Vagina (tissue), 2 donors: ENCODE results near the gene ITPK1. TPM values are rescaled to one million over a fixed set of nuclear protein-coding genes. Genes with fewer than 3 reads are reported as not detected.

ENCODE experiments used
- DNase-seq, 2 donors: peaks; one replicate each; pipeline ENCODE4 v3.0.0-alpha.2; 2017; ENCODE audit errors: extremely low spot score in 2 of 2
- H3K27ac ChIP-seq: fragments of 200-600 bp; sonication (generic); one replicate; pipeline ENCODE4 v1.5.1; 2019
- H3K27me3 ChIP-seq: fragments of 200-600 bp; sonication (generic); one replicate; pipeline ENCODE4 v1.5.1; 2019
- H3K36me3 ChIP-seq, 2 donors: fragments of 200-600 bp; sonication (generic); one replicate each; pipeline ENCODE4 v1.5.1; 2017 to 2019
- H3K4me1 ChIP-seq: fragments of 200-600 bp; sonication (generic); one replicate; pipeline ENCODE4 v1.5.1; 2019
- H3K4me3 ChIP-seq, 2 donors: fragments of 200-600 bp; sonication (generic); 1 replicate in 1 of 2; 2 replicates in 1 of 2; pipeline ENCODE4 v1.5.1; 2016 to 2019
- H3K9me3 ChIP-seq: fragments of 200-600 bp; sonication (generic); one replicate; pipeline ENCODE4 v1.5.1; 2019
- POLR2A ChIP-seq, 2 donors: fragments of 450-650 bp; IDR thresholded peaks; one replicate each; pipeline ENCODE4 v1.6.1; 2017; ENCODE audit warnings: antibody characterized with exemption in 2 of 2, mild to moderate bottlenecking in 2 of 2, moderate library complexity in 2 of 2
- POLR2AphosphoS5 ChIP-seq, 2 donors: sonication (generic); formaldehyde crosslinking; IDR thresholded peaks; one replicate each; pipeline ENCODE4 v1.9.0; 2017; ENCODE audit warnings: antibody characterized with exemption in 2 of 2, mild to moderate bottlenecking in 2 of 2, low read depth in 1 of 2; ENCODE audit not compliant: insufficient read depth in 1 of 2
- intact Hi-C: fragments of 100-400 bp; cut with DNase I; formaldehyde crosslinking; loops from one replicate; pipeline ENCODE4 v1.15.1; 2023
- total RNA-seq: library from RNA; depleted of rRNA; stranded (reverse); fragments of >200 nt; gene quantifications from one replicate; pipeline ENCODE4 v1.2.3, GENCODE V29; 2016
- TF ChIP-seq, protein P1 (sequence below), 3 experiments: fragments of 450-650 bp in 2 of 3; fragments of 200-600 bp in 1 of 3; sonication (generic) in 1 of 3; IDR thresholded peaks; one replicate each; pipeline ENCODE4 v1.5.1; 2017 to 2019; ENCODE audit warnings: antibody characterized with exemption in 3 of 3, mild to moderate bottlenecking in 2 of 3, moderate library complexity in 2 of 3

Gene ITPK1
- total RNA-seq, 1 donor from 2014 or later, result 49.6 TPM

DNA sequence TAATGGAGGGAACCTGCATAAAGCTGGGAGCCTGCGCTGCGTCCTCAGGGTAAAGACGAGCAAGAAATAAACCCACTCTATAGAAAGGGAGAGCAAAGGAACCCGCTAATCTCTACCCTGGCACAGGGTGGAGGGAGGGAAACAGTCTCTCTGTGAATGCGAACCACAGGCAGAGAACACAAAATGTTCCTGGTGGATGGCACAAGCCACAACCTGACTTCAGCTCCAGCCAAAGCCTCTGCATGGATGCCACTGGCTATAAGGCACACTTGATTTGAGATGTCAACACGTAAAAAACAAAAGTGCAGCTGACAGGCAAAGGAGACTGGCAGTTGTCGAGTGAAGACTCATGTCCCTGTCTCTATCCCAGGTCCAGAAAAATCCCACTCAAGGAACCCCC, 160.3 kb downstream of the ITPK1 start:
- H3K36me3 ChIP-seq, result peaks cover 0 to 28% of the 10 kb centered on the region in 2 donors
- intact Hi-C loops, result no loop called here
- no peak for DNase-seq

DNA sequence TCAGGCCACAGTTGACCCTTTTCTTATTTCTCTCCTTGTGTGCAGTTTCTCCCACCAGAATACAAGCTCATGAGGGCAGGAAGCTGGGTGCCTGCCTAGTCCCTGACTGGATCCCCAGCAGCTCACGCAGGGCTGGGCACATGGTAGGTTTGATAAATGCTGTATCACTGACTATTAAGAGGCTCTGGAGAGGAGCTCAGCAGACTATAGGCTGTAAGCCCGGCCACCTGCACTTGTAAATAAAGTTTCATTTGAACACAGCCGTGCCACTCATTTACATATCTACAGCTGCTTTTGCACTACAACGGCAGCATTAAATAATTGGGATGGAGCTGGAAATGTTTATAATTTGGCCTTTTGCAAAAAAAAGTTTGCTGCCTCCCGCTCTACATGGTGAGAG, 160.8 kb downstream of the ITPK1 start:
- peaks cover 0 to 32% of the 10 kb centered on the region in 2 donors for H3K36me3 ChIP-seq
- peaks cover 5% of the 10 kb centered on the region for H3K4me1 ChIP-seq
- DNase-seq, result no peak
- H3K9me3 ChIP-seq, result no peaks in the 10 kb centered on the region
- no peak overlapping the region for H3K4me3 ChIP-seq
- TF ChIP-seq POLR2AphosphoS5 (IDR thresholded peaks at IDR 0.05; ENCODE audit: insufficient read depth in 1 of 2, low read depth in 1 of 2) (no peak), POLR2A (IDR thresholded peaks at IDR 0.05) (no peak)
- TF ChIP-seq, protein P1, sequence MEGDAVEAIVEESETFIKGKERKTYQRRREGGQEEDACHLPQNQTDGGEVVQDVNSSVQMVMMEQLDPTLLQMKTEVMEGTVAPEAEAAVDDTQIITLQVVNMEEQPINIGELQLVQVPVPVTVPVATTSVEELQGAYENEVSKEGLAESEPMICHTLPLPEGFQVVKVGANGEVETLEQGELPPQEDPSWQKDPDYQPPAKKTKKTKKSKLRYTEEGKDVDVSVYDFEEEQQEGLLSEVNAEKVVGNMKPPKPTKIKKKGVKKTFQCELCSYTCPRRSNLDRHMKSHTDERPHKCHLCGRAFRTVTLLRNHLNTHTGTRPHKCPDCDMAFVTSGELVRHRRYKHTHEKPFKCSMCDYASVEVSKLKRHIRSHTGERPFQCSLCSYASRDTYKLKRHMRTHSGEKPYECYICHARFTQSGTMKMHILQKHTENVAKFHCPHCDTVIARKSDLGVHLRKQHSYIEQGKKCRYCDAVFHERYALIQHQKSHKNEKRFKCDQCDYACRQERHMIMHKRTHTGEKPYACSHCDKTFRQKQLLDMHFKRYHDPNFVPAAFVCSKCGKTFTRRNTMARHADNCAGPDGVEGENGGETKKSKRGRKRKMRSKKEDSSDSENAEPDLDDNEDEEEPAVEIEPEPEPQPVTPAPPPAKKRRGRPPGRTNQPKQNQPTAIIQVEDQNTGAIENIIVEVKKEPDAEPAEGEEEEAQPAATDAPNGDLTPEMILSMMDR (IDR thresholded peaks at IDR 0.05), result no peak
- intact Hi-C loops, result loop anchor here (5.0 kb wide), 1 partner anchor 182 kb away; no protein-coding TSS in a partner anchor
- no peak overlapping the region for H3K27ac ChIP-seq
- H3K27me3 ChIP-seq, result no peaks in the 10 kb centered on the region

More for the DNA sequence above, 160.3 kb downstream of the ITPK1 start:
- H3K4me3 ChIP-seq, result no peak overlapping the region
- TF ChIP-seq, protein P1 (IDR thresholded peaks at IDR 0.05), result no peak
- no peak for TF ChIP-seq POLR2A (IDR thresholded peaks at IDR 0.05)
- TF ChIP-seq POLR2AphosphoS5 (IDR thresholded peaks at IDR 0.05; ENCODE audit: insufficient read depth in 1 of 2, low read depth in 1 of 2), result no peak
- no peaks in the 10 kb centered on the region for H3K27me3 ChIP-seq
- H3K4me1 ChIP-seq, result peaks cover 5% of the 10 kb centered on the region
- H3K9me3 ChIP-seq, result no peaks in the 10 kb centered on the region
- H3K27ac ChIP-seq, result no peak overlapping the region

DNA sequence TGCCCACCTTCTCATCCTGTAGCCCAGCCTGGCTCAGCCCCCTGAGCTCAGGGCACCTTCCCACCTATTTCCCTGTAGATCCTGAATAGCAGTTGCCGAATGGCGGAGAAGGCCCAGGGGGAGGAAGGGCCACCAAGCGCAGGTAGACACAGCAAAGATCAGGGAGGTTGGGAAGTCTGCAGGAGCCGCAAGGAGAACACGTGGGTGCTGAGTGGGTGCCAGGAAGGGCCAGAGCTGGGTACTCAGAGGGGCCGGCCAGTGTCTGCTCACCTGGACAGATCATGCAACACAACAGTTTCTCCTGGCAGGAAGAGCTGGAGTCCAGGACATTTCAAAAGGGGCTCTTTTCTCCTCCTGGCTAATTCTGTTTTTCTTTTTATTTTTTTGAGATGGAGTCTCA, 162.2 kb downstream of the ITPK1 start:
- H3K4me1 ChIP-seq, result peaks cover 5% of the 10 kb centered on the region
- no peaks in the 10 kb centered on the region for H3K9me3 ChIP-seq
- no peak for DNase-seq
- no peak overlapping the region for H3K4me3 ChIP-seq
- H3K36me3 ChIP-seq, result peaks cover 0 to 30% of the 10 kb centered on the region in 2 donors
- intact Hi-C loops, result loop anchor here (5.0 kb wide), 1 partner anchor 184 kb away; no protein-coding TSS in a partner anchor
- no peak overlapping the region for H3K27ac ChIP-seq
- TF ChIP-seq POLR2AphosphoS5 (IDR thresholded peaks at IDR 0.05; ENCODE audit: insufficient read depth in 1 of 2, low read depth in 1 of 2) (no peak), POLR2A (IDR thresholded peaks at IDR 0.05) (no peak)
- TF ChIP-seq, protein P1 (IDR thresholded peaks at IDR 0.05), result no peak
- H3K27me3 ChIP-seq, result no peaks in the 10 kb centered on the region

DNA sequence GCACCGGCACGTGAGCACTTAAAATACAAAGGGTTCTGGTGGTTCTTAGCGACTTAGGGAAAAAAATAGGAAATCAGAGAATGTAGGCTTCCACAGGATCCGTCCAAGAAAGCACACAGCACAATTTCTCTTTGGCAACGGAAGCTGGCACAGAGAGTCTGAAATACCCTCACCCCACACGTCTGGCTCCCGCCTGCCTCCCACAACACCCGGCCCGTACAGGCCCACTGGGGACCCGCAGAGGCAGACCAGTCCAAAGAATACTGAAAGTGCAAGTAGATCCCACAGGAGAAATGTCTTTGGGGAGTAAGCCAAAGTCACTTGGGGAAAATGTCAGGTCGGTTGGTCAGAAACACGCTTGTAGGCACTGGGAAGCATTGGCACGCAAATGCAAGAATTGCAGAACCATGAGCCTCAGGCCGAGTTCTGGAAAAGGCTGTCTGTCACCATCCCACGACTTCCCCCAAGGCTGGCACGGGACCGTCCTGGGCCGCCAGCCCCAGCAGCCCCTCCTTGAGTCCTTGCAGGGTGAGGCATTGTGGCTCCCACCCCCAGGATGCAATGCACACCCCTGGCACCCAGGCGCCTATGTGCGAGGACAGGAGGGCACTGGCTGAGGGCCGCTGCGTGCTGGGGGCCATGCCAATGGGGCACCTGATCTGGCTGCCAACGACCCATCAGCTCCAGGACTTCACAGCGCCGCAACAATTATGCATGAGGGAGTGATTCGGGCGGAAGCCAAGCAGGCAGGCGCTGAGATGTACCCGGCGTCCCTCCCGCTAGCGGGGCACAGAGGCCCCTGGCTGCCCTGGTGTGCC, 163.0 kb downstream of the ITPK1 start:
- no peak for TF ChIP-seq POLR2A (IDR thresholded peaks at IDR 0.05)
- no peak for TF ChIP-seq POLR2AphosphoS5 (IDR thresholded peaks at IDR 0.05; ENCODE audit: insufficient read depth in 1 of 2, low read depth in 1 of 2)
- TF ChIP-seq, protein P1 (IDR thresholded peaks at IDR 0.05), result no peak
- H3K27me3 ChIP-seq, result no peaks in the 10 kb centered on the region
- no peak overlapping the region for H3K4me3 ChIP-seq
- H3K36me3 ChIP-seq, result peaks cover 0 to 22% of the 10 kb centered on the region in 2 donors
- intact Hi-C loops, result loop anchor here (5.0 kb wide), 1 partner anchor 185 kb away; no protein-coding TSS in a partner anchor
- DNase-seq, result no peak
- H3K4me1 ChIP-seq, result peaks cover 5% of the 10 kb centered on the region
- no peaks in the 10 kb centered on the region for H3K9me3 ChIP-seq
- no peak overlapping the region for H3K27ac ChIP-seq
